ENCODE measurements around the gene LSM3.

- TF ChIP-seq CTCF (conservative IDR thresholded peaks at IDR 0.05; ENCODE audit: low read length) (no peak), EZH2phosphoT487 (IDR thresholded peaks at IDR 0.05; ENCODE audit: borderline replicate concordance, low read depth, low read length) (no peak)
Measured at GRCh38 chr3:14148041-14148985, 30.3 kb upstream of the LSM3 start.
